HEK293T (cell line): Measurements from ENCODE around the gene CTTNBP2.

Source experiments
- ARNT ChIP-seq: fragments of 450-650 bp; IDR thresholded peaks from 2 replicates; pipeline ENCODE4 v1.6.1; 2017; ENCODE audit warnings: mild to moderate bottlenecking
- BHLHE40 ChIP-seq: fragments of 450-650 bp; IDR thresholded peaks from 2 replicates; pipeline ENCODE4 v1.6.1; 2016; ENCODE audit warnings: mild to moderate bottlenecking, moderate library complexity, borderline replicate concordance
- ELF4 ChIP-seq: fragments of 450-650 bp; IDR thresholded peaks from 2 replicates; pipeline ENCODE4 v1.6.1; 2017; ENCODE audit warnings: antibody characterized with exemption
- FOXA1 ChIP-seq: fragments of 450-650 bp; IDR thresholded peaks from 2 replicates; pipeline ENCODE4 v1.6.1; 2016; ENCODE audit warnings: mild to moderate bottlenecking
- FOXK2 ChIP-seq: fragments of 450-650 bp; IDR thresholded peaks from 2 replicates; pipeline ENCODE4 v1.6.1; 2016; ENCODE audit warnings: mild to moderate bottlenecking
- FOXM1 ChIP-seq: fragments of 450-650 bp; IDR thresholded peaks from 2 replicates; pipeline ENCODE4 v1.6.1; 2017; ENCODE audit warnings: mild to moderate bottlenecking, borderline replicate concordance
- HDGF ChIP-seq: fragments of 450-650 bp; IDR thresholded peaks from 2 replicates; pipeline ENCODE4 v1.6.1; 2017; ENCODE audit warnings: antibody characterized with exemption, borderline replicate concordance
- L3MBTL2 ChIP-seq: fragments of 450-650 bp; conservative IDR thresholded peaks from 2 replicates; pipeline ENCODE4 v1.6.1; 2016; ENCODE audit warnings: mild to moderate bottlenecking
- NFRKB ChIP-seq: fragments of 450-650 bp; IDR thresholded peaks from 2 replicates; pipeline ENCODE4 v1.6.1; 2016; ENCODE audit warnings: mild to moderate bottlenecking, moderate library complexity
- PKNOX1 ChIP-seq: fragments of 450-650 bp; IDR thresholded peaks from 2 replicates; pipeline ENCODE4 v1.6.1; 2016
- SP1 ChIP-seq: fragments of 450-650 bp; IDR thresholded peaks from 2 replicates; pipeline ENCODE4 v1.6.1; 2017
- SUZ12 ChIP-seq: fragments of 450-650 bp; IDR thresholded peaks from 2 replicates; pipeline ENCODE4 v1.6.1; 2016; ENCODE audit warnings: mild to moderate bottlenecking
- ZNF384 ChIP-seq: fragments of 450-650 bp; IDR thresholded peaks from 2 replicates; pipeline ENCODE4 v1.6.1; 2016

GRCh38 chr7:117892821-117893220 is 19.6 kb upstream of the CTTNBP2 start:
- no peak for TF ChIP-seq SP1
- no peak for TF ChIP-seq BHLHE40
- TF ChIP-seq ZNF384: no peak
- no peak for TF ChIP-seq SUZ12
- no peak for TF ChIP-seq NFRKB
- no peak for TF ChIP-seq ARNT
- TF ChIP-seq PKNOX1: no peak
- no peak for TF ChIP-seq FOXK2
- TF ChIP-seq FOXA1: no peak
- no peak for TF ChIP-seq ELF4
- TF ChIP-seq FOXM1: no peak
- TF ChIP-seq HDGF: no peak
- no peak for TF ChIP-seq L3MBTL2
